NT2/D1 (cell line): ENCODE measurements around the gene CMTM1.

Experiments used
- SUZ12 ChIP-seq: IDR thresholded peaks from 2 replicates; pipeline ENCODE4 v1.6.1; 2011; ENCODE audit not compliant: insufficient read length, insufficient read depth; ENCODE audit errors: extremely low read depth
- YY1 ChIP-seq: IDR thresholded peaks from 2 replicates; pipeline ENCODE4 v1.6.1; 2011; ENCODE audit not compliant: insufficient read length, insufficient read depth
- ZNF274 ChIP-seq: IDR thresholded peaks from 2 replicates; pipeline ENCODE4 v1.6.1; 2011; ENCODE audit warnings: mild to moderate bottlenecking, low read depth, low read length

- TF ChIP-seq YY1 (no peak), ZNF274 (no peak), SUZ12 (no peak)
Measured at GRCh38 chr16:66553223-66553622, 13.0 kb upstream of the CMTM1 start.
